HG03439 (cell line): ENCODE results near the gene NUDT1.

ENCODE experiments used
- ATAC-seq: cut with Tn5 transposase; IDR thresholded peaks from one replicate; pipeline ENCODE4 v1.9.1; 2021; ENCODE audit warnings: mild to moderate bottlenecking, moderate library complexity; ENCODE audit not compliant: unreplicated experiment

The NUDT1 gene

GRCh38 chr7:2223321-2223720 is 18.7 kb upstream of the NUDT1 start:
- ATAC-seq: no peak

- no peak for ATAC-seq
Observed at GRCh38 chr7:2224491-2224928, 17.5 kb upstream of the NUDT1 start.

- no peak for ATAC-seq
Observed at GRCh38 chr7:2224934-2225333, 17.1 kb upstream of the NUDT1 start.

- ATAC-seq: no peak
Observed at GRCh38 chr7:2225336-2225735, 16.7 kb upstream of the NUDT1 start.

- ATAC-seq: no peak
Observed at GRCh38 chr7:2225830-2226229, 16.2 kb upstream of the NUDT1 start.

GRCh38 chr7:2227699-2228098 is 14.3 kb upstream of the NUDT1 start:
- no peak for ATAC-seq

- no peak for ATAC-seq
Observed at GRCh38 chr7:2228921-2229320, 13.1 kb upstream of the NUDT1 start.

GRCh38 chr7:2229467-2229866 is 12.6 kb upstream of the NUDT1 start:
- no peak for ATAC-seq

- no peak for ATAC-seq
Observed at GRCh38 chr7:2230226-2230625, 11.8 kb upstream of the NUDT1 start.

- ATAC-seq: no peak
Observed at GRCh38 chr7:2230882-2231281, 11.1 kb upstream of the NUDT1 start.

- ATAC-seq: peak; percentile 33
Observed at GRCh38 chr7:2231992-2232765, 9.8 kb upstream of the NUDT1 start.

GRCh38 chr7:2232766-2233520 is 9.1 kb upstream of the NUDT1 start, which contains the start of gene MAD1L1:
Gene MAD1L1 (minus strand): TSS chr7:2232945. CDS start chr7:2230133, 2,812 bp downstream.
- peak; percentile 67 for ATAC-seq

GRCh38 chr7:2233926-2234325 is 8.1 kb upstream of the NUDT1 start:
- no peak for ATAC-seq

- ATAC-seq: peak; percentile 56
Observed at GRCh38 chr7:2237109-2237602, 4.9 kb upstream of the NUDT1 start.

GRCh38 chr7:2239242-2239641 is 2.8 kb upstream of the NUDT1 start:
- no peak for ATAC-seq

GRCh38 chr7:2242541-2243429 is 759 bp downstream of the NUDT1 start:
- peak; percentile 18 for ATAC-seq

- no peak for ATAC-seq
Observed at GRCh38 chr7:2243458-2243857, 1.4 kb downstream of the NUDT1 start.

- no peak for ATAC-seq
Observed at GRCh38 chr7:2244404-2244995, 2.5 kb downstream of the NUDT1 start.

GRCh38 chr7:2245883-2246675 is 4.1 kb downstream of the NUDT1 start:
- no peak for ATAC-seq
